Measurements from ENCODE around the gene TSPO2.

The TSPO2 gene

GRCh38 chr6:41047745-41048732, 5.8 kb downstream of the TSPO2 start:
- H3K4me3 ChIP-seq (ENCODE audit: low read depth, low read length), result no peak overlapping the region
- H3K36me3 ChIP-seq (ENCODE audit: control insufficient read depth, insufficient read depth, low read length), result no peaks in the 10 kb centered on the region
- H3K79me2 ChIP-seq, result no peaks in the 10 kb centered on the region
- no peak overlapping the region for H2AFZ ChIP-seq
- no peak overlapping the region for H3K9ac ChIP-seq
- no peak overlapping the region for H3K27ac ChIP-seq
- no peaks in the 10 kb centered on the region for H3K27me3 ChIP-seq (ENCODE audit: control insufficient read depth, insufficient read depth, low read length)
- H3K4me1 ChIP-seq, result no peaks in the 10 kb centered on the region
- no peak overlapping the region for H3K4me2 ChIP-seq (ENCODE audit: low read length)
- H3K9me3 ChIP-seq (ENCODE audit: control insufficient read depth, low read length), result no peaks in the 10 kb centered on the region
- TF ChIP-seq CTCF (IDR thresholded peaks at IDR 0.05), result no peak

- Histone ChIP-seq H3K36me3 (ENCODE audit: control insufficient read depth, insufficient read depth, low read length) (no peaks in the 10 kb centered on the region), H3K9ac (no peak overlapping the region), H3K27me3 (ENCODE audit: control insufficient read depth, insufficient read depth, low read length) (no peaks in the 10 kb centered on the region), H3K4me1 (no peaks in the 10 kb centered on the region), H2AFZ (no peak overlapping the region), H3K4me2 (ENCODE audit: low read length) (no peak overlapping the region), H3K9me3 (ENCODE audit: control insufficient read depth, low read length) (no peaks in the 10 kb centered on the region), H3K27ac (no peak overlapping the region), H3K4me3 (ENCODE audit: low read depth, low read length) (no peak overlapping the region), H3K79me2 (no peaks in the 10 kb centered on the region)
- no peak for TF ChIP-seq CTCF (IDR thresholded peaks at IDR 0.05)
These were observed 7.3 kb downstream of the TSPO2 start for GRCh38 chr6:41049521-41049920.

GRCh38 chr6:41049955-41050354, 7.7 kb downstream of the TSPO2 start:
- Histone ChIP-seq H3K36me3 (ENCODE audit: control insufficient read depth, insufficient read depth, low read length) (no peaks in the 10 kb centered on the region), H3K9ac (no peak overlapping the region), H3K4me3 (ENCODE audit: low read depth, low read length) (no peak overlapping the region), H3K27ac (no peak overlapping the region), H3K27me3 (ENCODE audit: control insufficient read depth, insufficient read depth, low read length) (no peaks in the 10 kb centered on the region), H3K9me3 (ENCODE audit: control insufficient read depth, low read length) (no peaks in the 10 kb centered on the region), H2AFZ (no peak overlapping the region), H3K79me2 (no peaks in the 10 kb centered on the region), H3K4me2 (ENCODE audit: low read length) (no peak overlapping the region), H3K4me1 (no peaks in the 10 kb centered on the region)
- TF ChIP-seq CTCF (IDR thresholded peaks at IDR 0.05), result no peak

- Histone ChIP-seq H3K27ac (no peak overlapping the region), H3K9me3 (ENCODE audit: control insufficient read depth, low read length) (no peaks in the 10 kb centered on the region), H2AFZ (no peak overlapping the region), H3K27me3 (ENCODE audit: control insufficient read depth, insufficient read depth, low read length) (no peaks in the 10 kb centered on the region), H3K4me1 (no peaks in the 10 kb centered on the region), H3K79me2 (no peaks in the 10 kb centered on the region), H3K9ac (no peak overlapping the region), H3K4me3 (ENCODE audit: low read depth, low read length) (no peak overlapping the region), H3K4me2 (ENCODE audit: low read length) (no peak overlapping the region), H3K36me3 (ENCODE audit: control insufficient read depth, insufficient read depth, low read length) (no peaks in the 10 kb centered on the region)
- TF ChIP-seq CTCF (IDR thresholded peaks at IDR 0.05), result no peak
These were observed 8.3 kb downstream of the TSPO2 start for GRCh38 chr6:41050536-41050935.

- Histone ChIP-seq H3K79me2 (no peaks in the 10 kb centered on the region), H3K4me3 (ENCODE audit: low read depth, low read length) (no peak overlapping the region), H3K9me3 (ENCODE audit: control insufficient read depth, low read length) (no peaks in the 10 kb centered on the region), H2AFZ (no peak overlapping the region), H3K36me3 (ENCODE audit: control insufficient read depth, insufficient read depth, low read length) (no peaks in the 10 kb centered on the region), H3K4me2 (ENCODE audit: low read length) (no peak overlapping the region), H3K27me3 (ENCODE audit: control insufficient read depth, insufficient read depth, low read length) (no peaks in the 10 kb centered on the region), H3K27ac (no peak overlapping the region), H3K4me1 (no peaks in the 10 kb centered on the region), H3K9ac (no peak overlapping the region)
- no peak for TF ChIP-seq CTCF (IDR thresholded peaks at IDR 0.05)
These were observed 9.6 kb downstream of the TSPO2 start for GRCh38 chr6:41051873-41052272.
